Fibroblast of gingiva (primary cell): ENCODE results near the gene MNAT1.
"Not testable (repeated sequence)": the region's sequence is repeated elsewhere in the genome, so short reads cannot be mapped to it uniquely, and the experiment has no call there.

Experiments
- DNase-seq: peaks from one replicate; pipeline ENCODE4 v3.0.0-alpha.2; 2011; ENCODE audit warnings: low read depth

The MNAT1 gene

DNA sequence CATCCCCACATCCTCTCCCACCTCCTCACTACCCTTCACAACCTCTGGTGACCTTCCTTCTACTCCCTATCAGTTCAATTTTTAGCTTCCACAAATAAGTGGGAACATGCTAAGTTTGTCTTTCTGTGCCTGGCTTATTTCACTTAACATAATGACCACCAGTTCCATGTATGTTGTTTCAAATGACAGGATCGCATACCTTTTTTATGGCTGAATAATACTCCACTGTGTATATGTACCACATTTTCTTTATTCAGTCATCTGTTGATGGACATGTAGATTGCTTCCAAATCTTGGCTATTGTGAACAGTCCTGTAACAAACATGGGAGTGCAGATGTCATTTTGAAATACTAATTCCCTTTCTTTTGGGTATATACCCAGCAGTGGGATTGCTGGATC lies 147.7 kb downstream of the MNAT1 start:
- no peak for DNase-seq

DNA sequence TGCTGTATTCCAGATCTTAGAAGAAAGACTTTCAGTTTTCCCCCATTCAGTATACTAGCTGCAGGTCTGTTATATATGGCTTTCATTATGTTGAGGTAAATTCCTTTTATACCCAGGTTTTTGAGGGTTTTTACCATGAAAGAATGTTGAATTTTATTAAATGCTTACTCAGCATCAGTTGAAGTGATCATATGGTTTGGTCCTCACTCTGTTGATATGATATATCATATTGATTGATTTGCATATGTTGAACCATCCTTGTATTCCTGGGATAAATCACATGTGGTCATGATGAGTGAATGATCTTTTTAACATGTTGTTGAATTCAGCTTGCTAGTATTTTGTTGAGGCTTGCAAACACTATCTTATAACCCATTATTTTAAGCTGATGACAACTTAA lies 149.6 kb downstream of the MNAT1 start:
- no peak for DNase-seq

DNA sequence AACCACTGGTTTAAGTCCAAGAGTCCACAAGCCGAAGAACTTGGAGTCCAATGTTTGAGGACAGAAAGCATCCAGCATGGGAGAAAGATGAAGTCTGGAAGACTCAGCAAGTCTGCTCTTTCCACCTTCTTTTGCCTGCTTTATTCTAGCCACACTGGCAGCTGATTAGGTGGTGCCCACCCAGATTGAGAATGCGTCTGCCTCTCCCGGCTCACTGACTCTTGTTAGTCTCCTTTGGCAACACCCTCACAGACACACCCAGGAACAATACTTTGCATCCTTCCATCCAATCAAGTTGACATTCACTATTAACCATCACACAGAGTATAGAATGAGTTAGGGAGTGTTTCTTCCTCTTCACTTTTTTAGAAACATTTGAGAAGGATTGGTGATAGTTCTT lies 156.1 kb downstream of the MNAT1 start:
- not testable (repeated sequence) for DNase-seq

GRCh38 chr14:60893911-60894310 lies 159.3 kb downstream of the MNAT1 start:
- no peak for DNase-seq

DNA sequence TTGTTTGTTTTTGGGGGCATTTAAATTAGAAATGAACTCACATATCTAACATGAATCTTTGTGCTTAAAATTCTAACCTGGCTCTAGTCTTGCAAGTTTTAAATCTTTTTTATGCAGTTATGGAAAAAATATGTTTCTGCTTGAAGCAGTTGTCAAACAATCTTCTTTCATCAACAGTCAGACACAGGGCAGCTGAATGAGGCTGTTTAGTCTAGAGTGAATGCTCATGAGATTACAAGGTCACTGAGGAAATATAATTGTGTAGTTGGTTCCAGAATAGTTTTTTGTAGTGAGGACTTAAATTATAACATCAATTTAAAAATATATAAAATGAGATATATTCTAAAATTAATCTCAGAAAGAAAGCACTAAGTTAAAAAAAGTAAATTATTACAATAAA lies 169.8 kb downstream of the MNAT1 start:
- DNase-seq: no peak

DNA sequence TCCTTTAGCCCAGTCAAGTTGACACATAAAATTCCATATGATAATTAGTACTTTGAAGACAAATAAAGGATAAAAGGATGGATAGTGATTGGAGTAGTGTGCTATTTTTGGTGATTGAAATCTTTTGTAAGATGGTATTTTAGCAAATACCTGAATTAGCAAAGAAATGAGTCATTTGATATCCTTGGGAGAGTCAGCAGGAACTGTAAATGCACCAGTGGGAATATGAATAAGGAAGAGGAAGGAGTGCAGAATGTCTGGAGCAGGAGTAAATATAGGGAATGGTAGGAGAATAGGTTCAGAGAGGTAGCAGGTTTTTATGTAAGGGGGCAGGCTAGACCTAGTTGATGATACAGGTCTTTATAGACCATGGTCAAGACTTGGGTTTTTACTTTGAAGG lies 171.4 kb downstream of the MNAT1 start:
- DNase-seq: no peak

- no peak for DNase-seq
Measured at GRCh38 chr14:60915781-60916180, 181.2 kb downstream of the MNAT1 start.

- no peak for DNase-seq
Measured at GRCh38 chr14:60922050-60922449, 187.5 kb downstream of the MNAT1 start.

DNA sequence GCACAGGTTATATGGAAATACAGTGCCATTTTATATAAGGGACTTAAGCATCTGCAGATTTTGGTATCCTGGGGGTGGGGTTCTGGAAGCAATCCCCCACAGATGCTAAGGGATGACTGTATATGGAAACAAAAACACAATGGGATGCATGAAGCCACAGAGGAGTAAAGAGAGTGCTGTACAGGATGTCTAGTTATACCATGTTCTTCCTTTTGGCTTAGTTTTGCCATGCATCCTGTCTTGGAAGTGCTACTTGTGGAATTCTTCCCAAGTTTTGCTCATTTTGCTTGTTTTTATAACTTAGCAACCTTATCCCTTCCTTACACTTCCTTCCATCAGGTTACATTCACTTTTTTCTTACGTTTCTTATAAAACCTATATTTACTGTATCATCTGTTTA lies 190.7 kb downstream of the MNAT1 start:
- no peak for DNase-seq

GRCh38 chr14:60926002-60926401 lies 191.4 kb downstream of the MNAT1 start:
- DNase-seq: no peak

- DNase-seq: no peak
Measured at GRCh38 chr14:60931218-60931617, 196.7 kb downstream of the MNAT1 start.

- DNase-seq: no peak
Measured at GRCh38 chr14:60933920-60934655, 199.5 kb downstream of the MNAT1 start.

DNA sequence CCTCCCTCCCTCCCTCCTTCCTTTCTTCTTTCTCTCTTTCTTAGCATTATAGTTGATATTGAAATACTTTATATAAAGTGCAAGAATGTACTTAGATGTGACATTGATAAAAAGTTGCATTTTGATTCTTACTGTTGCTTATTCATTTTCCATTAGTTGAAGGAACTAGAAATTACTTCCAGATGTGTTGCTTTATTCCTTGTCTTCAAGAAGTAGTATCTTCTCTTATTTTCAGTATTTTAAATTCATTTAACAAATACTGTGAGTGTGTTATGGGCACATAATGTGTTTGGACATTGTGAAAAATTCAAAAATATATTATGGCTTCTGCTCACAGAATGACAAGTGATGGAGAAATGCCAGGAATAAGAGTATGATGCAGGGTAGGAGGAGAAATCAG lies 200.8 kb downstream of the MNAT1 start:
- DNase-seq: peak; percentile 23

GRCh38 chr14:60943637-60944032 lies 209.1 kb downstream of the MNAT1 start:
- DNase-seq: no peak

DNA sequence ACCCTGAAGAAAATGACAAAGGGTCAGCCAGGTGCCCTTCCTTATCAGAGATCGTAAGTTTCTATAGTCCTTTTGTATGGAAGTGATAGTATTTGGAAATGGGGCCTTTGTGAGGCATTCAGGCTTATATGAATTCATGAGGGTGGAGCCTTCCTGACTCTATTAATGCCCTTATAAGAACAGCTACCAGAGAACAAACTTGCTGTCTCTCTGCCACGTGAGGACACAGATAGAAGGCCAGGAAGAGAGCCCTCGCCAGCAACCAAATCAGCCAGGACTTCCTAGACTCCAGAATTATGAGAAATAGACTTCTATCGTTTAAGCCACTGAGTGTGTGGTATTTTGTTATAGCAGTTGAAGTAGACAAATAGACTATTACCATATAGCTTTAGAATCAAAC lies 209.6 kb downstream of the MNAT1 start:
- no peak for DNase-seq

- peak; percentile 18 for DNase-seq
Measured at GRCh38 chr14:60945984-60946383, 211.4 kb downstream of the MNAT1 start.

DNA sequence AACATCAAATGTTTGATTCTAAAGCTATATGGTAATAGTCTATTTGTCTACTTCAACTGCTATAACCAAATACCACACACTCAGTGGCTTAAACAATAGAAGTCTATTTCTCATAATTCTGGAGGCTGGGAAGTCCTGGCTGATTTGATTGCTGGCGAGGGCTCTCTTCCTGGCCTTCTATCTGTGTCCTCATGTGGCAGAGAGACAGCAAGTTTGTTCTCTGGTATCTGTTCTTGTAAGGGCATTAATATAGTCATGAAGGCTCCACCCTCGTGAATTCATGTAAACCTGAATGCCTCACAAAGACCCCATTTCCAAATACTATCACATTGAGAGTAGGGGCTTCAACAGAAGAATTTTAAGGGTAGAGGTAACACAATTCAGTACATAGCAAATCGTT lies 212.2 kb downstream of the MNAT1 start:
- DNase-seq: no peak

GRCh38 chr14:60951776-60952435 lies 217.3 kb downstream of the MNAT1 start:
- peak; percentile 8 for DNase-seq

DNA sequence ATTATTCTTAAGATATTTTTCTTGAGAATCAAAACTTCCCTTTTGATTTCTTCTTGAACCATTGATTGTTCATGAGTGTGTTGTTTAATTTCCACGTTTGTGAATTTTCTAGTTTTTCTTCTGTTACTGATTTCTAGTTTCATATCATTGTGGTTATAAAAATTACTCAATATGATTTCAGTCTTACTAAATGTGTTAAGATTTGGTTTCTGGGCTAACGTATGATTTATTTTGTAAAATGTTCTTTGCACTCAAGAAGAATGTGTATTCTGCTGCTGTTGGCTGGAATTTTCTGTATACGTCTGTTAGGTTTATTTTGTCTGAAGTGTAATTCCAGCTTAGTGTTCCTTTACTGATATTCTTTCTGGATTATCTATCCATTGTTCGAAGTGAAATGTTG lies 221.6 kb downstream of the MNAT1 start:
- DNase-seq: no peak

GRCh38 chr14:60956632-60957031 lies 222.1 kb downstream of the MNAT1 start:
- no peak for DNase-seq

GRCh38 chr14:60958146-60958545 lies 223.6 kb downstream of the MNAT1 start:
- no peak for DNase-seq

DNA sequence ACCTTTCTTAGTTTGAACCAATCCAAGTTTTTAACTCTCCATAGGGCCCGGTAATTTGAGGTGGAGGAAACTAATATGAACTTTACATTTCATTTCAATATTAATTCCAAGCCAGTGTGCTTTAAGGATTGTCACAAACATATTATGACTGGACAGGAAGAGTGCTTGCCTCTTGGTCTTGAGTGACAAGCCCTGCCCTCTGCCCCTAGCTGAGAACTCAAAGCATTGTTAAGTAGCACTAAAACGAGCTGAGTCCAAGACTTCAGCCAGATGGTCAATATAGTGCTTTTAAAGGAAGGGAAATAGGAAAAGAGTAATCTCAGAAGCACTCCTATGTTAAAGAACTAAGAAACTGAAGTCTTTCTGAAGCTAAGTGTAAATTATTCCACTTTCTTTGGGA lies 229.2 kb downstream of the MNAT1 start:
- no peak for DNase-seq

GRCh38 chr14:60964904-60965303 lies 230.3 kb downstream of the MNAT1 start:
- DNase-seq: peak; percentile 26

GRCh38 chr14:60965402-60965801 lies 230.8 kb downstream of the MNAT1 start:
- peak; percentile 79 for DNase-seq
